ENCODE results near the gene ZNF343.
"Not testable (repeated sequence)": the region's sequence is repeated elsewhere in the genome, so short reads cannot be mapped to it uniquely, and the experiment has no call there.

Gene ZNF343

DNA sequence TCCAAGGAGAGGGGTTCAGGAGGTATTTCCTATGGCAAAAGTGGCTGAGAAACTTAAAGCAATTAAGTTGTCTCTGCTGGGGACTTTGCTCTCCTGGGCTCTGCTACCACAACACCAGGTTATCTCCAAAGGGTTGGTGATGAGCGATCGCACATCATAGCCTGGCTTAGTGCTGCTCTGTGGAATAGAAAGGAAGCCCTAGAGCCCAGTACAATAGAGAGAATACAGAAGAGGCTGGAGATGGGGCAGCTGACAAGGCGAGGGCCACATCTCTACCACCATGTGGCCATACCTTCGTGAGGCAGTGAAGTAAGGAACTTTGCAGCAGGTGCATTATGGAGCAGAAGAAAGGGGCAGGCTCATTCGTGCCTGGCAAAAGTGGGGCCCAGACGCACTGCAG lies 19.0 kb upstream of the ZNF343 start:
- no peak for TF ChIP-seq CTCF (IDR thresholded peaks at IDR 0.05; ENCODE audit: poor library complexity, severe bottlenecking)
- DNase-seq (ENCODE audit: low spot score) (no peak), ATAC-seq (ENCODE audit: low read depth) (no peak)
- Histone ChIP-seq H3K4me1 (ENCODE audit: insufficient read depth, poor library complexity, severe bottlenecking) (no peaks in the 10 kb centered on the region), H3K36me3 (ENCODE audit: low read depth) (no peaks in the 10 kb centered on the region), H3K27ac (ENCODE audit: poor library complexity, severe bottlenecking) (no peak overlapping the region), H3K4me3 (ENCODE audit: severe bottlenecking) (no peak overlapping the region), H3K9me3 (ENCODE audit: severe bottlenecking) (no peaks in the 10 kb centered on the region), H3K27me3 (ENCODE audit: insufficient read depth, poor library complexity, severe bottlenecking) (no peaks in the 10 kb centered on the region)

DNA sequence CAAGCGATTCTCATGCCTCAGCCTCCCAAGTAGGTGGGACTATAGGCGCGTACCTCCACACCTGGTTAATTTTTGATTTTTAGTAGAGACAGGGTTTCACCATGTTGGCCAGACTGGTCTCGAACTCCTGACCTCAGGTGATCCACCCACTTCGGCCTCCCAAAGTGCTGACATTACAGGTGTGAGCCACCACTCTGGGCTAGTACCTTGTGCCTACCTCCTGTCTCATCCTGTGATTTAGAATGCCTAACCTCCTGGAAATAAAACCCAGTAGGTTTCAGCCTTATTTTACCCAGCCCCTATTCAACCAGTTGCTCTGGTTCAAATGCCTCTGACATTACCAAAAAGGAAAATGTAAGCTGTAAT lies 17.5 kb upstream of the ZNF343 start:
- H3K9me3 ChIP-seq (ENCODE audit: severe bottlenecking); H3K27me3 ChIP-seq (ENCODE audit: insufficient read depth, poor library complexity, severe bottlenecking); H3K36me3 ChIP-seq (ENCODE audit: low read depth); ATAC-seq (ENCODE audit: low read depth); H3K27ac ChIP-seq (ENCODE audit: poor library complexity, severe bottlenecking); H3K4me1 ChIP-seq (ENCODE audit: insufficient read depth, poor library complexity, severe bottlenecking); DNase-seq (ENCODE audit: low spot score); H3K4me3 ChIP-seq (ENCODE audit: severe bottlenecking): not testable (repeated sequence)

- Histone ChIP-seq H3K4me3 (ENCODE audit: severe bottlenecking) (peak overlapping the region; percentile 45), H3K36me3 (ENCODE audit: low read depth) (no peaks in the 10 kb centered on the region), H3K27me3 (ENCODE audit: insufficient read depth, poor library complexity, severe bottlenecking) (no peaks in the 10 kb centered on the region), H3K27ac (ENCODE audit: poor library complexity, severe bottlenecking) (no peak overlapping the region), H3K9me3 (ENCODE audit: severe bottlenecking) (no peaks in the 10 kb centered on the region), H3K4me1 (ENCODE audit: insufficient read depth, poor library complexity, severe bottlenecking) (no peaks in the 10 kb centered on the region)
- DNase-seq (ENCODE audit: low spot score) (no peak), ATAC-seq (ENCODE audit: low read depth) (peak; percentile 69)
- peak; percentile 84 for TF ChIP-seq CTCF (IDR thresholded peaks at IDR 0.05; ENCODE audit: poor library complexity, severe bottlenecking)
Measured at GRCh38 chr20:2524709-2525506, 16.2 kb upstream of the ZNF343 start.

DNA sequence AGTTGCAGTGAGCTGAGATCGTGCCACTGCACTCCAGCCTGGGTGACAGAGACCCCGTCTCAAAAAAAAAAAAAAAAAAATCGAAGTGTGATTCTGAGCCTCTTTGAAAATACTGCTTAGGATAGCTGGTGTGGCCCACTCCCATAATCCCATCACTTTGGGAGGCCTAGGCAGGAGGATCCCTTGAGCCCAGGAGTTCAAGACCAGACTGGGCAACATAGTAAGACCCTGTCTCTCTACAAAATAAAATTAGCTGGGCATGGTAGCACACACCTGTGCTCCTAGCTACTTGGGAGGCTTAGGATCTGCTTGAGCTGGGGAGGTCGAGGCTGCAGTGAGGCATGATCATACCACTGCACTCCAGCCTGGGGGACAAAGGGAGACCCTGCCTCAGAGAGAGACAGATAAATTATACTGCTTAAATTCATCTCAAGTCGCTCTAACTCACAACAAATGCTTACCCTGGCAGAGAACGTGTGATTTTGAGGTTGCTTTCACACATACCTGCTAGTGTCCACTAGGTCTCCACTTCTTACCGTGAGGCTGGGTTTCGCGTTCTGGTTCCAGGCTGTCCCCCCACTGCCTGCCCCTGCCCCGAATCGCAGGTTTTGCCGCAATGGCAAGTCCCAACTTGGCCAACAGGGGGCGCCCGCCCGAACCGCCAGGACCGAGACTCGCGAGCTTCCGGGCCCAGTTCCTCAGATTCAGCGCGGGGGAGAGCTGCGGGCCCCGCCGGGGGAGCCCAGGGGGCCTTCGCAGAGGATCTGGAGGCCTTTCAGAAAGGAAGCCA lies 15.4 kb upstream of the ZNF343 start:
- Histone ChIP-seq H3K4me3 (ENCODE audit: severe bottlenecking) (peak overlapping the region; percentile 45), H3K27me3 (ENCODE audit: insufficient read depth, poor library complexity, severe bottlenecking) (no peaks in the 10 kb centered on the region), H3K27ac (ENCODE audit: poor library complexity, severe bottlenecking) (no peak overlapping the region), H3K4me1 (ENCODE audit: insufficient read depth, poor library complexity, severe bottlenecking) (no peaks in the 10 kb centered on the region), H3K9me3 (ENCODE audit: severe bottlenecking) (no peaks in the 10 kb centered on the region), H3K36me3 (ENCODE audit: low read depth) (no peaks in the 10 kb centered on the region)
- ATAC-seq (ENCODE audit: low read depth) (peak; percentile 66), DNase-seq (ENCODE audit: low spot score) (no peak)
- TF ChIP-seq CTCF (IDR thresholded peaks at IDR 0.05; ENCODE audit: poor library complexity, severe bottlenecking): peak; percentile 99

GRCh38 chr20:2522826-2523429 lies 14.2 kb upstream of the ZNF343 start:
- not testable (repeated sequence) for H3K27me3 ChIP-seq (ENCODE audit: insufficient read depth, poor library complexity, severe bottlenecking); ATAC-seq (ENCODE audit: low read depth); DNase-seq (ENCODE audit: low spot score); H3K4me3 ChIP-seq (ENCODE audit: severe bottlenecking); H3K36me3 ChIP-seq (ENCODE audit: low read depth); H3K9me3 ChIP-seq (ENCODE audit: severe bottlenecking); H3K27ac ChIP-seq (ENCODE audit: poor library complexity, severe bottlenecking); H3K4me1 ChIP-seq (ENCODE audit: insufficient read depth, poor library complexity, severe bottlenecking)

Measured in RWPE2 (cell line).